ENCODE results near the gene LCORL.

The LCORL gene

GRCh38 chr4:17967078-17967477, 54.5 kb downstream of the LCORL start:
- peaks cover 29% of the 10 kb centered on the region for H4K20me1 ChIP-seq (ENCODE audit: insufficient read depth, low read length, poor library complexity, severe bottlenecking)
- H3K4me3 ChIP-seq (ENCODE audit: low read length, poor library complexity, severe bottlenecking): no peak overlapping the region
- peaks cover 80% of the 10 kb centered on the region for H3K79me2 ChIP-seq (ENCODE audit: insufficient read depth, low read length)
- TF ChIP-seq EZH2phosphoT487 (IDR thresholded peaks at IDR 0.05; ENCODE audit: borderline replicate concordance): no peak
- TF ChIP-seq, protein P1, sequence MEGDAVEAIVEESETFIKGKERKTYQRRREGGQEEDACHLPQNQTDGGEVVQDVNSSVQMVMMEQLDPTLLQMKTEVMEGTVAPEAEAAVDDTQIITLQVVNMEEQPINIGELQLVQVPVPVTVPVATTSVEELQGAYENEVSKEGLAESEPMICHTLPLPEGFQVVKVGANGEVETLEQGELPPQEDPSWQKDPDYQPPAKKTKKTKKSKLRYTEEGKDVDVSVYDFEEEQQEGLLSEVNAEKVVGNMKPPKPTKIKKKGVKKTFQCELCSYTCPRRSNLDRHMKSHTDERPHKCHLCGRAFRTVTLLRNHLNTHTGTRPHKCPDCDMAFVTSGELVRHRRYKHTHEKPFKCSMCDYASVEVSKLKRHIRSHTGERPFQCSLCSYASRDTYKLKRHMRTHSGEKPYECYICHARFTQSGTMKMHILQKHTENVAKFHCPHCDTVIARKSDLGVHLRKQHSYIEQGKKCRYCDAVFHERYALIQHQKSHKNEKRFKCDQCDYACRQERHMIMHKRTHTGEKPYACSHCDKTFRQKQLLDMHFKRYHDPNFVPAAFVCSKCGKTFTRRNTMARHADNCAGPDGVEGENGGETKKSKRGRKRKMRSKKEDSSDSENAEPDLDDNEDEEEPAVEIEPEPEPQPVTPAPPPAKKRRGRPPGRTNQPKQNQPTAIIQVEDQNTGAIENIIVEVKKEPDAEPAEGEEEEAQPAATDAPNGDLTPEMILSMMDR (conservative IDR thresholded peaks at IDR 0.05; ENCODE audit: low read length): no peak
- peaks cover 11% of the 10 kb centered on the region; the same call in 1 of the 2 replicates for H3K36me3 ChIP-seq (ENCODE audit: insufficient read depth, low read length)
- no peak overlapping the region for H2AFZ ChIP-seq (ENCODE audit: low read length)
- H3F3A ChIP-seq (ENCODE audit: low read depth): no peaks in the 10 kb centered on the region
- no peaks in the 10 kb centered on the region for H3K4me1 ChIP-seq (ENCODE audit: insufficient read depth, low read length, poor library complexity, severe bottlenecking)
- no peaks in the 10 kb centered on the region for H3K9me3 ChIP-seq (ENCODE audit: insufficient read depth, low read depth, low read length)
- H3K9ac ChIP-seq (ENCODE audit: low read depth, low read length, poor library complexity, severe bottlenecking): no peak overlapping the region
- H3K9me2 ChIP-seq (replicated peaks; ENCODE audit: low read depth, low read length): no peaks in the 10 kb centered on the region
- no peaks in the 10 kb centered on the region for H3K27me3 ChIP-seq (ENCODE audit: insufficient read depth, low read length, poor library complexity, severe bottlenecking)
- no peak overlapping the region for H3K4me2 ChIP-seq (ENCODE audit: low read depth, low read length, poor library complexity, severe bottlenecking)

DNA sequence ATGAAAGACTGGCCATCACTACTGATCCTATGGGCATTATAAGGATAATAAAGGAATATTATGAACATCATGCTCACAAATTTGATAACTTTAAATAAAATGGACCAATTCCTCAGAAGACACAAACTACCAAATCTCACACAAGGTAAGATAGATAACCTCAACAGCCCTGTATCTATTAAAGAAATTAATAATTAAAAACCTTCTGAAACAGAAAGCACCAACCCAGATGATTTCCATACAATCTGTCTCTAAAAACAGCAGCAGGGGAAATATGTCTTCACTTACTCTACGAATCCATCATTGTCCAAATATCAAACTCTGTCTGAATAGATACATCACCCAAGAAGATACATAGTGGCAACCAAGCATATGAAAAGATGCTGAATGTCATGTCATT, 55.2 kb downstream of the LCORL start:
- Histone ChIP-seq H3K36me3 (ENCODE audit: insufficient read depth, low read length) (peaks cover 16% of the 10 kb centered on the region; the same call in 1 of the 2 replicates), H3K4me1 (ENCODE audit: insufficient read depth, low read length, poor library complexity, severe bottlenecking) (no peaks in the 10 kb centered on the region), H3K9me2 (replicated peaks; ENCODE audit: low read depth, low read length) (no peaks in the 10 kb centered on the region), H3F3A (ENCODE audit: low read depth) (no peaks in the 10 kb centered on the region), H4K20me1 (ENCODE audit: insufficient read depth, low read length, poor library complexity, severe bottlenecking) (peaks cover 29% of the 10 kb centered on the region), H3K9ac (ENCODE audit: low read depth, low read length, poor library complexity, severe bottlenecking) (no peak overlapping the region), H3K27me3 (ENCODE audit: insufficient read depth, low read length, poor library complexity, severe bottlenecking) (no peaks in the 10 kb centered on the region), H3K79me2 (ENCODE audit: insufficient read depth, low read length) (peaks cover 77% of the 10 kb centered on the region), H3K9me3 (ENCODE audit: insufficient read depth, low read depth, low read length) (no peaks in the 10 kb centered on the region), H3K4me3 (ENCODE audit: low read length, poor library complexity, severe bottlenecking) (no peak overlapping the region), H2AFZ (ENCODE audit: low read length) (no peak overlapping the region), H3K4me2 (ENCODE audit: low read depth, low read length, poor library complexity, severe bottlenecking) (no peak overlapping the region)
- TF ChIP-seq, protein P1 (conservative IDR thresholded peaks at IDR 0.05; ENCODE audit: low read length): no peak
- TF ChIP-seq EZH2phosphoT487 (IDR thresholded peaks at IDR 0.05; ENCODE audit: borderline replicate concordance): no peak

GRCh38 chr4:17964576-17964975, 57.0 kb downstream of the LCORL start:
- no peak overlapping the region for H3K4me2 ChIP-seq (ENCODE audit: low read depth, low read length, poor library complexity, severe bottlenecking)
- H2AFZ ChIP-seq (ENCODE audit: low read length): no peak overlapping the region
- H3K79me2 ChIP-seq (ENCODE audit: insufficient read depth, low read length): peaks cover 64% of the 10 kb centered on the region
- no peaks in the 10 kb centered on the region for H3K4me1 ChIP-seq (ENCODE audit: insufficient read depth, low read length, poor library complexity, severe bottlenecking)
- peaks cover 28% of the 10 kb centered on the region; the same call in 1 of the 2 replicates for H3K36me3 ChIP-seq (ENCODE audit: insufficient read depth, low read length)
- TF ChIP-seq, protein P1 (conservative IDR thresholded peaks at IDR 0.05; ENCODE audit: low read length): no peak
- no peak for TF ChIP-seq EZH2phosphoT487 (IDR thresholded peaks at IDR 0.05; ENCODE audit: borderline replicate concordance)
- no peak overlapping the region for H3K9ac ChIP-seq (ENCODE audit: low read depth, low read length, poor library complexity, severe bottlenecking)
- H3K27me3 ChIP-seq (ENCODE audit: insufficient read depth, low read length, poor library complexity, severe bottlenecking): no peaks in the 10 kb centered on the region
- no peaks in the 10 kb centered on the region for H3K9me2 ChIP-seq (replicated peaks; ENCODE audit: low read depth, low read length)
- H4K20me1 ChIP-seq (ENCODE audit: insufficient read depth, low read length, poor library complexity, severe bottlenecking): peaks cover 27% of the 10 kb centered on the region
- no peaks in the 10 kb centered on the region for H3F3A ChIP-seq (ENCODE audit: low read depth)
- H3K4me3 ChIP-seq (ENCODE audit: low read length, poor library complexity, severe bottlenecking): no peak overlapping the region
- H3K9me3 ChIP-seq (ENCODE audit: insufficient read depth, low read depth, low read length): no peaks in the 10 kb centered on the region
